Measurements from ENCODE around the gene TNIK.
A peak's percentile ranks its signal among the peaks of the same experiment; 100 is the strongest.

The TNIK gene

DNA sequence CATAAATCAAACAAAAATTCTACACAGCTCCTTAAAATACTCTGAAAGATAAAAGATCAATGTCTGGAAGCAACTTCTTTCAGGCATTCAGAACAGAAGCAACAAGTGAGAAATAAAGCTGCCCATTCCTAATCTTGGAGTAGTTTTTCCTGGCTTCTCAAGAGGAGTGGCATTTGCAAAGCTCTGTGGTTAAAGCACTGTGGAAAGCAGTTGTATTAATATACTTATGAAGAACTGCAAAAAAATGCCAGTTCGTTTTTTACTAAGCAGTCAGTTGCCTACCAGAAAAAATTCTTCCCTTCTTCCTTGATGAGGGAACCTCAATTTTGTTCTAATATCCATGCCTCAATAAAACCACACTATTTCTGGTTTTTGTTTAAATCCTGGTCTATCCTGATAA lies 197.8 kb downstream of the TNIK start:
- peaks cover 82% of the 10 kb centered on the region for H3K4me1 Mint-ChIP-seq
- H3K27ac Mint-ChIP-seq (ENCODE audit: low read depth) = no peak overlapping the region
- no peak overlapping the region for H3K4me3 Mint-ChIP-seq

GRCh38 chr3:171261487-171261886 lies 198.7 kb downstream of the TNIK start:
- H3K4me3 Mint-ChIP-seq = no peak overlapping the region
- no peak for DNase-seq (ENCODE audit: low spot score in 2 of 2)
- H3K36me3 Mint-ChIP-seq (ENCODE audit: insufficient read depth) = no peaks in the 10 kb centered on the region
- no peaks in the 10 kb centered on the region for H3K9me3 Mint-ChIP-seq
- H3K27ac Mint-ChIP-seq (ENCODE audit: low read depth) = peak overlapping the region; percentile 20
- no peak for ATAC-seq (replicated peaks; ENCODE audit: extremely low read depth, poor library complexity, severe bottlenecking)
- H3K4me1 Mint-ChIP-seq = peaks cover 82% of the 10 kb centered on the region
- no peaks in the 10 kb centered on the region for H3K27me3 Mint-ChIP-seq

More for the DNA sequence above, 197.8 kb downstream of the TNIK start:
- Mint-ChIP-seq H3K9me3 (no peaks in the 10 kb centered on the region), H3K27me3 (no peaks in the 10 kb centered on the region), H3K36me3 (ENCODE audit: insufficient read depth) (no peaks in the 10 kb centered on the region)
- DNase-seq (ENCODE audit: low spot score in 2 of 2) = no peak
- no peak for ATAC-seq (replicated peaks; ENCODE audit: extremely low read depth, poor library complexity, severe bottlenecking)

DNA sequence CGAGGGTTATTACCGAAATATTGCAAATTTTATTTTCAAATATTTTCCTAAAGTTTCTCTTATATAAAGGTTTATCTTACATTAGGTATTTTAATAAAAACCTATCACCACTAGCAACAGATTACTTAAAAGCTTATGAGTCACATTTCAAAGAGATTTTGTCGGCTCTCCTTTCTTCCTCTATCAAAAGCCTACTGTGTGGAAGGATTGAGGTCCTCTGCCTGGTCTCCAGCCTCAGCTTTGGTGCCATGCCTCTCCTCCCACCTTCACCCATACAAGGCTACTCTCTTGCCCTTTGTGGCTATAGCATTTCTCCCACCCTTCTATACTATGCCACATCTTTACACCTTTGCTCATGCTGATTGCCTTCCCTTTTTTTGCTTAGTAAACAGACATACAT lies 199.3 kb downstream of the TNIK start:
- H3K4me3 Mint-ChIP-seq = no peak overlapping the region
- no peaks in the 10 kb centered on the region for H3K9me3 Mint-ChIP-seq
- H3K27me3 Mint-ChIP-seq = no peaks in the 10 kb centered on the region
- peak overlapping the region; percentile 20 for H3K27ac Mint-ChIP-seq (ENCODE audit: low read depth)
- DNase-seq (ENCODE audit: low spot score in 2 of 2) = no peak
- no peak for ATAC-seq (replicated peaks; ENCODE audit: extremely low read depth, poor library complexity, severe bottlenecking)
- H3K4me1 Mint-ChIP-seq = peaks cover 82% of the 10 kb centered on the region
- no peaks in the 10 kb centered on the region for H3K36me3 Mint-ChIP-seq (ENCODE audit: insufficient read depth)

- Mint-ChIP-seq H3K27me3 (no peaks in the 10 kb centered on the region), H3K4me3 (no peak overlapping the region), H3K27ac (ENCODE audit: low read depth) (no peak overlapping the region), H3K4me1 (peaks cover 82% of the 10 kb centered on the region), H3K36me3 (ENCODE audit: insufficient read depth) (no peaks in the 10 kb centered on the region), H3K9me3 (no peaks in the 10 kb centered on the region)
- ATAC-seq (replicated peaks; ENCODE audit: extremely low read depth, poor library complexity, severe bottlenecking) (no peak), DNase-seq (ENCODE audit: low spot score in 2 of 2) (no peak)
Measured at GRCh38 chr3:171260466-171260865, 199.7 kb downstream of the TNIK start.

DNA sequence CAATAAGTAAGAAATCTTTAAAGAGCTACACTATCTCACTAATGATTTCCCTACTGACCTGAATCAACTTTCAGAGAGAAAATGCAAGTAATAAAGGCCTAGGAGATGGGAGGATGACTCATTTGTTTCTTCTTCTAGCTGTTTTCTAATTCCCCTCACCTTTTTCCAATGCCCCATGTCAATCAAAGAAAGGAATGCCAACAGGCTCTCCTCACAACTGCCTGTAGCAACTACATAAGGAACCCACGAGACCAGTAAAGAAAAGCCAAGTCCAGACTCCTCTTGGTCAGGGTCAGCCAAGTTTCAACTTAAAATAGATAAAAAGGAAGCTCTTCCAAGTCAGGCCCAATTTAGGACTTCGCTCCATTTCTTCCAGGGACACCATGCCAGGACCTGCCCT lies 201.9 kb downstream of the TNIK start:
- H3K27me3 Mint-ChIP-seq = no peaks in the 10 kb centered on the region
- ATAC-seq (replicated peaks; ENCODE audit: extremely low read depth, poor library complexity, severe bottlenecking) = no peak
- no peak overlapping the region for H3K4me3 Mint-ChIP-seq
- H3K36me3 Mint-ChIP-seq (ENCODE audit: insufficient read depth) = peaks cover 2% of the 10 kb centered on the region
- no peak for DNase-seq (ENCODE audit: low spot score in 2 of 2)
- H3K9me3 Mint-ChIP-seq = no peaks in the 10 kb centered on the region
- peak overlapping the region; percentile 95 for H3K27ac Mint-ChIP-seq (ENCODE audit: low read depth)
- H3K4me1 Mint-ChIP-seq = peaks cover 91% of the 10 kb centered on the region

DNA sequence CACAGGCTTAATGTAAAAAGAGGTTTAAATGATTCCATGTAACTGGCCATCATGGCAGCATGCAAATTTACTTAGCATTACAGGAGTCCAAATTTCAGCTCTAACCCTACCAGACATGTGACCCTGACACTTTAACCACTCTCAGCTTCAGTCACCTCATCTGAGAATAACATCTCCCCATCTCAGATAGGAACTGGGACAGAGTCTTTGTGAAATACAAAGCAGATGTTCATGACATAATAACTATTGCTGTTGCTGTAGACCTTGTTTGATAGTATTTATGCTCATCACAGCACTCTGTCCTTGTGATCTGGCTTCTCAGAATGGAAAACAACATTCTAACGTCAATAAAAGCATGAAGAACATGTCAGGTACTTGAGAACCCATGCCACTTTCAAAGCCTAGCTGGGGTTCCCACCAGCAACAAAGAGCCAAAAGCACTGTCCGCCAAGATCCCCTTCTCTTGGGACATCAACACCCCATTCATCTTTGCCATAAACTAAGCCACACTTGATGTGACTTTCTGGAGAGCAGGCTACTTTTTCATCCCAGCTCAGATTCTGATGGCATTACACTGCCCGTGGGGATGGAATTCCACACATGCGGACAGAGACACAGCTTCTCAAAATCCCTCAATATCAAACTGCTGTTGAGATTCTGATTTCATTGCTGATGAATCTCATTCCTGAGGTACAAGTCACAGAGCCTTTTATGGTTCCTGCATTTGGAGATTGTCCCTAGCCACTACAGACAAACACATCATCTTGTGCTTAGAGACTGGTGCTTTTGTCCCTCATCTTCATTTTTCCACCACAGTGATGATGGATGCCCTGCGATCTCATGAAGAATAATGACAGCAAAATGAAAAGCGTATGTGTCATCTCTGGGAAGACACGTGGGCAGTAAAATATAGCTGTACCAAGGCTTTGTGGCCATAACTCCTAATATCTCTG lies 202.7 kb downstream of the TNIK start:
- no peaks in the 10 kb centered on the region for H3K27me3 Mint-ChIP-seq
- ATAC-seq (replicated peaks; ENCODE audit: extremely low read depth, poor library complexity, severe bottlenecking) = peak; percentile 30
- peaks cover 2% of the 10 kb centered on the region for H3K36me3 Mint-ChIP-seq (ENCODE audit: insufficient read depth)
- H3K9me3 Mint-ChIP-seq = no peaks in the 10 kb centered on the region
- H3K4me1 Mint-ChIP-seq = peaks cover 90% of the 10 kb centered on the region
- no peak for DNase-seq (ENCODE audit: low spot score in 2 of 2)
- peak overlapping the region; percentile 46 for H3K4me3 Mint-ChIP-seq
- peak overlapping the region; percentile 95 for H3K27ac Mint-ChIP-seq (ENCODE audit: low read depth)

DNA sequence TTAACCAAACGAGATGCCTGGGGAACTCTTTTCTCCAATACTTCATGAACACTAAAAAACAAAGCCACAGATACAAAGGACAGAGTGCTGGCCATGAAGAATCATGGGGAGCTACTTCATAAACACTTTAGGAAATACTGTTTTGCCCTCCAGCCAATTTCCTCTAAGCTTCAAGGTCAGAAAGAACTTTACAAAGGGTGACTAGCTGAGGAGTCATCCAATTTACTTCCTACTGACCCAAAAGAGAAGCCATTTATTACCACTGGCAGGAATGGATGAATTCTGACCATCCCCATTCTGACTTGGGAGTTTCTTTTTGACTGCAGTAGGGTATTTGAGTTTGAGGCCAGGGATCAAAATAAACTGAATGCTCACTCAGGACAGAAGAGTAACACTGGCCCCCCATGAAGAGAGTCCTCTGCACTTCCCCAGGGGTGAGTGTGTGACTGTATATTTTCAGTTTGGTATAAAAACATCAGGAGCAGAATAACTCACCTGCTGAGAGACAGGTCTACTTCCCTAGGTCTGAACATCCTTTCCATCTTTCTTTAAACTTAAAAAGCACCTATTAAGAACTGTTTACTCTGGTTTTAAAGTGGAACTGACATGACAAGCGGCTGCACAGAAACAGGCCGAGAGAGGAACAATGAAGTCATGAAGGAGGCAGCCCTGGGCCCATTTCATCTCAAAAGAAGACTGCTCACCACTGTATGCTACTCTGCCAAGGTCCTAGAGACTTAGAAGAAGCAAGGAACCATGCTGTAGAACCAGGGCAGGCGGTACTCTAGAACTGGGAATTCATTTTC lies 203.6 kb downstream of the TNIK start:
- DNase-seq (ENCODE audit: low spot score in 2 of 2) = no peak

DNA sequence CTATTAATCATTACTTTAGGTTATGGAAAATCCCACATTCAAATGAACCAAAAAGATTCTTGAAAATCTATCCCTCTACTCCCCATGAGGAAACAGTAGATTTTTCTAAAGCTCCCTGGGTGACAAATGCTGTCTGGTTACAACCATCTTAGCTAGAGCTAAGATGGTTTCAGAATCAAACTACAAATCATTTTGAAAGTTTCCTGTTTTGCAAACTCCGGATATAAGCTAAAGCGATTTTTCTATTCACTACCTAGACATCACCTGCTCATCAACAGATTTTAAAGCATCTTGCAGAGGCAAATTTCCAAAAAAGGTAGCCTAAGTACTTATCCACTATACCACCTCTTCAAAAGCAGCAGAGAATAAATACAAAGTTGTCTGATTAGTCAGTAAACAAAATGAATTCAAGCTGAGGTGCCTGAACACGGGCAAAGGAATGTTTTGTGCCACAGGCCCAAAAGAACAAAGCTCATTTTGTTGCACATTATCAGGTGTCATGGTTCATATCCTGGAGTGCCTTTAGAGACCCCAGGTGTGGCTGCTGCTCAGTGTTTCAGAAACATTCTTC lies 204.9 kb downstream of the TNIK start:
- H3K36me3 Mint-ChIP-seq (ENCODE audit: insufficient read depth) = peaks cover 2% of the 10 kb centered on the region
- H3K9me3 Mint-ChIP-seq = no peaks in the 10 kb centered on the region
- peak overlapping the region; percentile 48 for H3K4me3 Mint-ChIP-seq
- DNase-seq (ENCODE audit: low spot score in 2 of 2) (no peak), ATAC-seq (replicated peaks; ENCODE audit: extremely low read depth, poor library complexity, severe bottlenecking) (peak; percentile 61)
- H3K27ac Mint-ChIP-seq (ENCODE audit: low read depth) = peak overlapping the region; percentile 95
- H3K27me3 Mint-ChIP-seq = no peaks in the 10 kb centered on the region
- peaks cover 85% of the 10 kb centered on the region for H3K4me1 Mint-ChIP-seq

More for the DNA sequence above, 203.6 kb downstream of the TNIK start:
- no peaks in the 10 kb centered on the region for H3K27me3 Mint-ChIP-seq
- H3K9me3 Mint-ChIP-seq = no peaks in the 10 kb centered on the region
- peaks cover 90% of the 10 kb centered on the region for H3K4me1 Mint-ChIP-seq
- peak overlapping the region; percentile 48 for H3K4me3 Mint-ChIP-seq
- ATAC-seq (replicated peaks; ENCODE audit: extremely low read depth, poor library complexity, severe bottlenecking) = no peak
- H3K36me3 Mint-ChIP-seq (ENCODE audit: insufficient read depth) = peaks cover 2% of the 10 kb centered on the region
- H3K27ac Mint-ChIP-seq (ENCODE audit: low read depth) = peak overlapping the region; percentile 95

DNA sequence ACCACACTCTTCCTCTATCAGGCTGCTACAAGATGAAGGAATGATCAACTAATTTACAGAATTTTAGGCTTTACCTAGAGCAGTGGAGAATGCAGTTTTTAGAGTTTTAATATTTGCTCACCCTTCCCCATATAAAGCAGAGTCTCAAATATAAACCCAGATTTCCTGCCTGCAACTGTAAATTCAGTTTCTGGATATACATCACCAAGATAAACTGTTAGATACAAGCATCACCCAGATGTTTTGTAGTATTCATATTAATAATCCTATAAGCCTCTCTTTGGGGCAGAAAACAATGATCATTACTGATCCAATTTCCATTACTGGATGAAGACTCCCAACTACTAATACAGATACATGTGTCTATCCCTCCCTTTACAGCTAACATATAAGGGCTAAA lies 205.9 kb downstream of the TNIK start:
- Mint-ChIP-seq H3K27me3 (no peaks in the 10 kb centered on the region), H3K4me3 (peak overlapping the region; percentile 48), H3K9me3 (no peaks in the 10 kb centered on the region), H3K36me3 (ENCODE audit: insufficient read depth) (peaks cover 2% of the 10 kb centered on the region), H3K27ac (ENCODE audit: low read depth) (peak overlapping the region; percentile 95), H3K4me1 (peaks cover 82% of the 10 kb centered on the region)
- ATAC-seq (replicated peaks; ENCODE audit: extremely low read depth, poor library complexity, severe bottlenecking) (no peak), DNase-seq (ENCODE audit: low spot score in 2 of 2) (no peak)

GRCh38 chr3:171251835-171252234 lies 208.4 kb downstream of the TNIK start:
- H3K4me1 Mint-ChIP-seq = peaks cover 62% of the 10 kb centered on the region
- ATAC-seq (replicated peaks; ENCODE audit: extremely low read depth, poor library complexity, severe bottlenecking) (no peak), DNase-seq (ENCODE audit: low spot score in 2 of 2) (no peak)
- H3K27ac Mint-ChIP-seq (ENCODE audit: low read depth) = peak overlapping the region; percentile 95
- H3K4me3 Mint-ChIP-seq = no peak overlapping the region
- no peaks in the 10 kb centered on the region for H3K9me3 Mint-ChIP-seq
- H3K27me3 Mint-ChIP-seq = no peaks in the 10 kb centered on the region
- H3K36me3 Mint-ChIP-seq (ENCODE audit: insufficient read depth) = peaks cover 2% of the 10 kb centered on the region

DNA sequence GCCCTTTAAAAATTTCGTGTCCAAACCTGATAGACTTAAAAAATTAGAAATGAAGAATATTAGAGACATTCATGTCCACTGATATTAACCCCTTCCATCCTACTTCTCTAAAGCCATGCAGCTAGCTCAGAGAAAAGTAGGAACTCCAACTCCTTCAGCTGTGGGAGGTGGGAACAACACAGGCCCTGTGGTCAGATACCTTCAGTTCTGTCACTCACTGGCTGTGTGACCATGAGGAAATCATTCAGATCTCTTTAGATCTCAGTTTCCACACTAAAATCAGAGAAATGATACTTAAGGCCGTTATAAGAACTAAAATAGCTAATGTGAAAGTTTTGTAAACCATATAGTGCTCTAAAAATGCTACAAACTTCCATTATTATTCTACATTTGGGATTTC lies 209.8 kb downstream of the TNIK start:
- H3K9me3 Mint-ChIP-seq = no peaks in the 10 kb centered on the region
- no peak overlapping the region for H3K4me3 Mint-ChIP-seq
- ATAC-seq (replicated peaks; ENCODE audit: extremely low read depth, poor library complexity, severe bottlenecking) (no peak), DNase-seq (ENCODE audit: low spot score in 2 of 2) (no peak)
- H3K27me3 Mint-ChIP-seq = no peaks in the 10 kb centered on the region
- H3K27ac Mint-ChIP-seq (ENCODE audit: low read depth) = no peak overlapping the region
- peaks cover 48% of the 10 kb centered on the region for H3K4me1 Mint-ChIP-seq
- peaks cover 2% of the 10 kb centered on the region for H3K36me3 Mint-ChIP-seq (ENCODE audit: insufficient read depth)

GRCh38 chr3:171249245-171249644 lies 211.0 kb downstream of the TNIK start:
- H3K4me1 Mint-ChIP-seq = peaks cover 36% of the 10 kb centered on the region
- H3K36me3 Mint-ChIP-seq (ENCODE audit: insufficient read depth) = peaks cover 2% of the 10 kb centered on the region
- ATAC-seq (replicated peaks; ENCODE audit: extremely low read depth, poor library complexity, severe bottlenecking) = no peak
- no peak overlapping the region for H3K4me3 Mint-ChIP-seq
- H3K27me3 Mint-ChIP-seq = no peaks in the 10 kb centered on the region
- H3K9me3 Mint-ChIP-seq = no peaks in the 10 kb centered on the region
- no peak for DNase-seq (ENCODE audit: low spot score in 2 of 2)
- no peak overlapping the region for H3K27ac Mint-ChIP-seq (ENCODE audit: low read depth)

Measured in central memory CD8-positive, alpha-beta T cell (primary cell).